ENCODE results near the gene GALR2.
A peak's percentile ranks its signal among the peaks of the same experiment; 100 is the strongest.

GALR2 gene

GRCh38 chr17:76107509-76107908, 32.9 kb downstream of the GALR2 start:
- no peak for DNase-seq
- Histone ChIP-seq H3K4me3 (ENCODE audit: low read depth, low read length) (no peak overlapping the region), H3K36me3 (peaks cover 4% of the 10 kb centered on the region), H3K27ac (peak overlapping the region; percentile 92), H3K9me3 (ENCODE audit: severe bottlenecking) (no peaks in the 10 kb centered on the region), H3K27me3 (ENCODE audit: insufficient read depth, low read depth, severe bottlenecking) (no peaks in the 10 kb centered on the region)
- TF ChIP-seq CTCF (IDR thresholded peaks at IDR 0.05; ENCODE audit: low read depth, low read length): no peak

GRCh38 chr17:76111956-76112355, 37.4 kb downstream of the GALR2 start:
- TF ChIP-seq CTCF (IDR thresholded peaks at IDR 0.05; ENCODE audit: low read depth, low read length): no peak
- Histone ChIP-seq H3K27ac (no peak overlapping the region), H3K36me3 (no peaks in the 10 kb centered on the region), H3K9me3 (ENCODE audit: severe bottlenecking) (peaks cover 13% of the 10 kb centered on the region), H3K4me3 (ENCODE audit: low read depth, low read length) (no peak overlapping the region), H3K27me3 (ENCODE audit: insufficient read depth, low read depth, severe bottlenecking) (no peaks in the 10 kb centered on the region)
- DNase-seq: no peak

- no peak overlapping the region for H3K27ac ChIP-seq
- no peak overlapping the region for H3K4me3 ChIP-seq (ENCODE audit: low read depth, low read length)
- no peak for DNase-seq
- TF ChIP-seq CTCF (IDR thresholded peaks at IDR 0.05; ENCODE audit: low read depth, low read length): no peak
- no peaks in the 10 kb centered on the region for H3K27me3 ChIP-seq (ENCODE audit: insufficient read depth, low read depth, severe bottlenecking)
- H3K36me3 ChIP-seq: no peaks in the 10 kb centered on the region
- H3K9me3 ChIP-seq (ENCODE audit: severe bottlenecking): peaks cover 13% of the 10 kb centered on the region
Observed at GRCh38 chr17:76115138-76115754, 40.7 kb downstream of the GALR2 start.

GRCh38 chr17:76119409-76120371, 45.1 kb downstream of the GALR2 start:
- Histone ChIP-seq H3K9me3 (ENCODE audit: severe bottlenecking) (no peaks in the 10 kb centered on the region), H3K4me3 (ENCODE audit: low read depth, low read length) (no peak overlapping the region), H3K36me3 (no peaks in the 10 kb centered on the region), H3K27ac (no peak overlapping the region), H3K27me3 (ENCODE audit: insufficient read depth, low read depth, severe bottlenecking) (no peaks in the 10 kb centered on the region)
- no peak for DNase-seq
- TF ChIP-seq CTCF (IDR thresholded peaks at IDR 0.05; ENCODE audit: low read depth, low read length): no peak

GRCh38 chr17:76120658-76121008, 46.1 kb downstream of the GALR2 start:
- no peak for TF ChIP-seq CTCF (IDR thresholded peaks at IDR 0.05; ENCODE audit: low read depth, low read length)
- H3K27ac ChIP-seq: peak overlapping the region; percentile 23
- DNase-seq: no peak
- no peaks in the 10 kb centered on the region for H3K36me3 ChIP-seq
- H3K4me3 ChIP-seq (ENCODE audit: low read depth, low read length): no peak overlapping the region
- H3K9me3 ChIP-seq (ENCODE audit: severe bottlenecking): no peaks in the 10 kb centered on the region
- H3K27me3 ChIP-seq (ENCODE audit: insufficient read depth, low read depth, severe bottlenecking): no peaks in the 10 kb centered on the region
